Progenitor cell of endocrine pancreas (in vitro differentiated cells): ENCODE measurements around the gene MBD3L2. TPM values are rescaled to one million over a fixed set of nuclear protein-coding genes. Genes with fewer than 3 reads are reported as not detected.
A peak's percentile ranks its signal among the peaks of the same experiment; 100 is the strongest.

Experiments
- DNase-seq: peaks from one replicate; pipeline ENCODE4 v3.0.0; 2021; ENCODE audit warnings: low spot score; ENCODE audit not compliant: unreplicated experiment
- H3K27ac Mint-ChIP-seq: 2 replicates; pipeline ENCODE4 v1.8.0; 2021; ENCODE audit warnings: mild to moderate bottlenecking, moderate library complexity, mixed read lengths
- H3K27me3 Mint-ChIP-seq: 2 replicates; pipeline ENCODE4 v1.8.0; 2021; ENCODE audit warnings: mixed read lengths
- H3K36me3 Mint-ChIP-seq: 2 replicates; pipeline ENCODE4 v1.8.0; 2022; ENCODE audit warnings: mixed read lengths; ENCODE audit not compliant: insufficient read depth
- H3K4me1 Mint-ChIP-seq: 2 replicates; pipeline ENCODE4 v1.8.0; 2021; ENCODE audit warnings: low read depth, mixed read lengths
- H3K4me3 Mint-ChIP-seq: 2 replicates; pipeline ENCODE4 v1.8.0; 2021; ENCODE audit warnings: low read depth, mild to moderate bottlenecking, moderate library complexity, mixed read lengths
- H3K9me3 Mint-ChIP-seq: 2 replicates; pipeline ENCODE4 v1.8.0; 2021; ENCODE audit warnings: low read depth, mixed read lengths
- CTCF ChIP-seq: fragments of 200-600 bp; sonication (generic); IDR thresholded peaks from one replicate; pipeline ENCODE4 v1.5.0; 2021; ENCODE audit warnings: antibody characterized with exemption, mild to moderate bottlenecking; ENCODE audit not compliant: unreplicated experiment
- total RNA-seq: library from RNA; stranded (reverse); gene quantifications from 2 replicates; pipeline ENCODE4 v1.2.1, GENCODE V29; 2021

The MBD3L2 gene
- total RNA-seq, 1 donor from 2014 or later = not detected

- Mint-ChIP-seq H3K9me3 (peaks cover 47% of the 10 kb centered on the region), H3K4me3 (no peak overlapping the region), H3K4me1 (no peaks in the 10 kb centered on the region), H3K27me3 (no peaks in the 10 kb centered on the region), H3K36me3 (peaks cover 85% of the 10 kb centered on the region), H3K27ac (peak overlapping the region; percentile 89)
- no peak for DNase-seq
- no peak for TF ChIP-seq CTCF
These were observed 34.2 kb downstream of the MBD3L2 start for GRCh38 chr19:7083076-7083956.

- Mint-ChIP-seq H3K36me3 (peaks cover 73% of the 10 kb centered on the region), H3K27me3 (no peaks in the 10 kb centered on the region), H3K27ac (peak overlapping the region; percentile 27), H3K9me3 (peaks cover 41% of the 10 kb centered on the region), H3K4me1 (no peaks in the 10 kb centered on the region), H3K4me3 (no peak overlapping the region)
- no peak for DNase-seq
- no peak for TF ChIP-seq CTCF
These were observed 39.9 kb downstream of the MBD3L2 start for GRCh38 chr19:7088999-7089398.

GRCh38 chr19:7098096-7098495, 49.0 kb downstream of the MBD3L2 start:
- Mint-ChIP-seq H3K4me3 (peak overlapping the region; percentile 91), H3K27ac (peak overlapping the region; percentile 96), H3K9me3 (peaks cover 27% of the 10 kb centered on the region), H3K4me1 (peaks cover 27% of the 10 kb centered on the region), H3K27me3 (no peaks in the 10 kb centered on the region), H3K36me3 (peaks cover 27% of the 10 kb centered on the region)
- no peak for DNase-seq
- no peak for TF ChIP-seq CTCF

- H3K27me3 Mint-ChIP-seq = no peaks in the 10 kb centered on the region
- peak overlapping the region; percentile 91 for H3K4me3 Mint-ChIP-seq
- peak; percentile 83 for DNase-seq
These were observed 49.8 kb downstream of the MBD3L2 start for GRCh38 chr19:7098701-7099596.

More at GRCh38 chr19:7098701-7099596, 49.8 kb downstream of the MBD3L2 start:
- peaks cover 24% of the 10 kb centered on the region for H3K9me3 Mint-ChIP-seq
- peaks cover 23% of the 10 kb centered on the region for H3K36me3 Mint-ChIP-seq
- peaks cover 30% of the 10 kb centered on the region for H3K4me1 Mint-ChIP-seq
- TF ChIP-seq CTCF = no peak
- H3K27ac Mint-ChIP-seq = peak overlapping the region; percentile 96
